BLaER1 (cell line): ENCODE data around the gene KRT74.
A peak's percentile ranks its signal among the peaks of the same experiment; 100 is the strongest.

ENCODE experiments used
- H3K27ac ChIP-seq: shearing (Covaris generic); formaldehyde crosslinking; 2 replicates; pipeline ENCODE4 v1.8.1; 2022
- H3K27me3 ChIP-seq: shearing (Covaris generic); formaldehyde crosslinking; 2 replicates; pipeline ENCODE4 v1.8.1; 2022
- H3K36me3 ChIP-seq: shearing (Covaris generic); formaldehyde crosslinking; 2 replicates; pipeline ENCODE4 v1.8.1; 2022
- H3K4me1 ChIP-seq: shearing (Covaris generic); formaldehyde crosslinking; 2 replicates; pipeline ENCODE4 v1.8.1; 2022
- H3K4me2 ChIP-seq: shearing (Covaris generic); formaldehyde crosslinking; 2 replicates; pipeline ENCODE4 v1.8.1; 2022
- H3K4me3 ChIP-seq: shearing (Covaris generic); formaldehyde crosslinking; 2 replicates; pipeline ENCODE4 v1.8.1; 2022
- H3K9ac ChIP-seq: shearing (Covaris generic); formaldehyde crosslinking; 2 replicates; pipeline ENCODE4 v1.8.1; 2022
- H3K9me3 ChIP-seq: shearing (Covaris generic); formaldehyde crosslinking; 2 replicates; pipeline ENCODE4 v1.8.1; 2022
- H4K20me1 ChIP-seq: shearing (Covaris generic); formaldehyde crosslinking; 2 replicates; pipeline ENCODE4 v1.8.1; 2022
- Cebpa-rat ChIP-seq: shearing (Covaris generic); IDR thresholded peaks from 2 replicates; pipeline ENCODE4 v1.8.1; 2022

KRT74 gene

DNA sequence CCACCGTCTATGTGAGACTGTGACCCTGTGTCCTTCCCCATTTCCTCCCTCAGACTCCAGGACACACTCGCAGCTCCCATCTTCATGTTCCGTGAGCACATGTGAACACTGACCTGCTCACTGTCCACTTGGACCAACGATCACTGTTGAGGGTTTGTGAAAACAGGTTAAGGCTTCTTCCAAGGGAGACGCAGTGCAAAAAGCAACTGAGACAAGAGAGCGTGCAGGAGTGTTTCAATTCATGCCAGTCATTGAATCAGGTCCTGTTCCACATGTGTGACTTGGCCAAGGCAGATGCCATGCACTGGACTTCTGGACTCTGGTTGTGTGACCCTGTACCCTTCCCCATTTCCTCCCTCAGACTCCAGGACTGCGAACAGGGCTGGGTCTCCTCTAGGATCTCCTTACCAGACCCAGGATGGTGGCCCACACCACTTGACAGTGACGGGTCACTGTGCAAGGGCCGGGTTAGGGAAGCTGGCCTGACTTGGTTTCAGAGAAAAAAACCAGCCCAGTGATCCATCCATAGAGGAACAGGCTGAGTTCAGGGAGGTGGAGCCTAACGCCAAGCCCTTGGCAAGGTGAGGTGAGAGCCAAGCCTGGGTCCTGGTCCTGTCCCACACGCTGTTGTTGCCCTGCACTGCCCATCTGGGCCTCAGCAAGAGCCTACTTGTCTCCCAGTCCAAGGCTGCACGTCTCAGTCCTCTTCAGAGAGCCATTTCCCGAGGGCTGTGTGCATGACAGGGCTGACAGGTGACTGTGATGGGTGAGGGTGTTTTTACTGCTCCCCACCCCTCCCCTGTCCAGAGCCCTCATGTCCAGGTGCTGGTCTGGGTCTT, 47.8 kb downstream of the KRT74 start:
- Histone ChIP-seq H3K9ac (no peak overlapping the region), H3K36me3 (no peaks in the 10 kb centered on the region), H3K4me1 (peaks cover 19% of the 10 kb centered on the region), H3K4me3 (no peak overlapping the region), H3K9me3 (no peaks in the 10 kb centered on the region), H3K27ac (no peak overlapping the region), H4K20me1 (no peaks in the 10 kb centered on the region), H3K4me2 (peak overlapping the region; percentile 7; the same call in 1 of the 2 replicates), H3K27me3 (no peaks in the 10 kb centered on the region)
- no peak for TF ChIP-seq Cebpa-rat

DNA sequence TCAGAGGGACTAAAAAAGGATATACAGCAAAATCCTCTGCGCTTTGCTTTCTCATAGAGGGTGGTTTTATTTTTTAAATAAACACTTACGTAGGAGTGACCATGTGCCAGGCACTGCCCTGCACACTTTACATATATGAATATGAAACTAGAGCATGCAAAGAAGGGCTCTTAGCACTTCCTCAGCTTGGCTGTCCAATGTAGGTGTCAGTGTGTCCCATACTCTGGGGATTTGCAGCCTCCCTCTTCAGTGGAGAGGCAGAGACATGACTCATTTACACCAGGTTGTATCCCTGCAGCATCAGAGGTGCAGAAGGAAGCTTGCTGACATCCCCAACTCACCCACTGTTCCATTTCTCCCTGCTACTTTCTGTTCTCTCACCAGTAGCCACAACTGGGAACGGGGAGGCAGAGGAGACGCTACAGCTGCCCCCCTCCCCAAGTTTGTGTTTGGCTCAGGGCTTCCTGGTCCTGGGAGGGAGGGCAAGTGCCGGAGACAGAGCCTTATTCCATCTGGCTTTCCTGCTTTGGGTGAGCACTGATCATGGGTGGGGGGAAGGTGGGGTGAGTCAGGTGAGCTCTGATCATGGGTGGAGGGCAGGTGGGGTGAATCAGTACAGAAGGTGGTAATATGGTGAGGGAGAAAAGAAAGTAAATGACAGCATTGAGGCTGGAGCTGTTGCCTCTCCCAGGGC, 48.6 kb downstream of the KRT74 start:
- Histone ChIP-seq H3K27ac (no peak overlapping the region), H3K4me3 (no peak overlapping the region), H3K4me1 (peaks cover 14% of the 10 kb centered on the region), H4K20me1 (no peaks in the 10 kb centered on the region), H3K9me3 (no peaks in the 10 kb centered on the region), H3K36me3 (no peaks in the 10 kb centered on the region), H3K27me3 (no peaks in the 10 kb centered on the region), H3K9ac (no peak overlapping the region), H3K4me2 (no peak overlapping the region)
- TF ChIP-seq Cebpa-rat: no peak

DNA sequence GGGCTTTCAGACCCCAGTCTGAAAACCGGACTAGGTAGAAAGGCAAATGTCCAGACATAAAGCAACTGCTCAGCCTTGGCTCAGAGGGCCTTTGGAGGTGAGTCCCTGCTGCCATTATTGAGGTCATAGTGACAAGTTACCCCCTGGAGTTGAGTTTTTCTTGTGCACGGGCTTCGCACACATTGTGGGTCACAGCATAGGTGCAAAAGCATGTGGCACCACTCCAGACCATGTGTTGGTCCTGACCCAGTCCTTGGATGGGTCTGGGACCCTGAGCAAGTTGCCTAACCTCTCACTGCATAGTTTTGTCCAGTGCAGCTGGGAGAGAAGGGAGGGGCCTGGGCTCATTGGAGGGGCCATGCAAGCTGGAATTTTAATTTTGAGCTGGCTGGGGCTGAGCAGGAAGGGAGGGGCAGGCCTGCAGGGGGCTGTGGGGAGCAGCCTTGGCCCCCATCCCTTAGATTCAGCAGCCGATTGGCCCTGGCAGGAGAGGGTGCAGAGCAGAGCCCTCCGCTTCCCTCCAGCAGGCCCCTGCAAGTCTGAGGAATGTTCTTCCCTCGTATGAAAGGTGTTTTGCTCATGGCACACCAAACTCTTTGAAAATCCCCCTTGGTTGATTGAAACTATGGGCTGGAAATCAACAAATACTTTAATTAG, 49.3 kb downstream of the KRT74 start:
- Histone ChIP-seq H3K4me2 (no peak overlapping the region), H3K36me3 (no peaks in the 10 kb centered on the region), H3K4me3 (no peak overlapping the region), H4K20me1 (no peaks in the 10 kb centered on the region), H3K27ac (no peak overlapping the region), H3K9me3 (no peaks in the 10 kb centered on the region), H3K27me3 (no peaks in the 10 kb centered on the region), H3K4me1 (peaks cover 14% of the 10 kb centered on the region), H3K9ac (no peak overlapping the region)
- no peak for TF ChIP-seq Cebpa-rat

DNA sequence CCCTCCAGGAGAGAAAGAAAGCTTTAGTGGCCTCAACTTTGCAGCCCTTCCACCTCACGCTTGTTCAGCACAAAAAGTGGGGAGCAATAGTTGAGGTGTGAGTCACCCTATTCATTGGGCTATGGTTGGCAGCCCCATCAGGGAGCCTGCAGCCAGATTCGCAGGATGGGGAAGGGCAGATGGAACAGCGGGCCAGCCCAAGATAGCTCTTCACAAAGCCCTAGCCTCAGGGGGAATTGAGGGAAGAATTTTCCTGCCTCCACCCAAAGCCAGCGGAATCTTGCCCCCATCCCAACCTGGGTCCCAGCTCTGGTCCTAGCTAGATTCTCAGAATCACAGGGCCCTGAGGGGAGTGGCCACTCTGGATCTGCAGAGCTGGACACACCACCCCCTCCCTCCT, 49.8 kb downstream of the KRT74 start:
- no peak overlapping the region for H3K27ac ChIP-seq
- TF ChIP-seq Cebpa-rat: no peak
- H3K9ac ChIP-seq: no peak overlapping the region
- H3K4me2 ChIP-seq: no peak overlapping the region
- no peaks in the 10 kb centered on the region for H3K27me3 ChIP-seq
- no peak overlapping the region for H3K4me3 ChIP-seq
- H3K9me3 ChIP-seq: no peaks in the 10 kb centered on the region
- no peaks in the 10 kb centered on the region for H4K20me1 ChIP-seq
- no peaks in the 10 kb centered on the region for H3K36me3 ChIP-seq
- H3K4me1 ChIP-seq: peaks cover 14% of the 10 kb centered on the region

DNA sequence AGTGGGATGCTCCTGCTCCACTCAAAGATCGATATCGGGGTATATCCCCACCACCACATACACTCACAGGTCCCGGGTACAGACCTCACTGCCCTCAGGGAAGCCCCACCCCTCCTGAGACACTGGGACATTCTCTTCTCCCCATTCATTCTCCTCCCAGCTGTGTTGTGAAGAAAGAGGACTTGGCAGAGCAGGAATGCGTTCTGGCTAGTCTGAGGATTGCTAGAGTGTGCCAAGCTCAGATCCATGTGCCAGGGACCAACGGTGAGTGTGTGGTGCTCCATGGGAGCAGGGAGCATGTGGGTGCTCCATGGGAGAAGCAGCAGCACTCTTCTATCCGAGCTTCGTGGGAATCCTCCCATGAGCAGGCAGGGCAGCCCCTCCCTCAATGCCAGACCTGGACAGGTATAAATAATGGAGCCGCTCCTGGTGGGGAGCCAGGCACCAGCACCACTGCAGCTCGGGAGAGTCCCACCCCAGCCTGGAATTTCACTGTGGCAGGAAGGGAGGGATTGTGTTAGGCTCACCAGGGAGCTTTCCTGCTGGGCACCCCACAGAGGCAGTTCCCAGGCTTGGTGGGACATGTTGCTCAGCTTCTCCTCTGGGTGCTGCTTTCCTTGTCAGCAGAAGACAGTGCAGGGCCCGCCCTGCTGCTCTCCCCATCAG, 51.2 kb downstream of the KRT74 start:
- no peak overlapping the region for H3K9ac ChIP-seq

DNA sequence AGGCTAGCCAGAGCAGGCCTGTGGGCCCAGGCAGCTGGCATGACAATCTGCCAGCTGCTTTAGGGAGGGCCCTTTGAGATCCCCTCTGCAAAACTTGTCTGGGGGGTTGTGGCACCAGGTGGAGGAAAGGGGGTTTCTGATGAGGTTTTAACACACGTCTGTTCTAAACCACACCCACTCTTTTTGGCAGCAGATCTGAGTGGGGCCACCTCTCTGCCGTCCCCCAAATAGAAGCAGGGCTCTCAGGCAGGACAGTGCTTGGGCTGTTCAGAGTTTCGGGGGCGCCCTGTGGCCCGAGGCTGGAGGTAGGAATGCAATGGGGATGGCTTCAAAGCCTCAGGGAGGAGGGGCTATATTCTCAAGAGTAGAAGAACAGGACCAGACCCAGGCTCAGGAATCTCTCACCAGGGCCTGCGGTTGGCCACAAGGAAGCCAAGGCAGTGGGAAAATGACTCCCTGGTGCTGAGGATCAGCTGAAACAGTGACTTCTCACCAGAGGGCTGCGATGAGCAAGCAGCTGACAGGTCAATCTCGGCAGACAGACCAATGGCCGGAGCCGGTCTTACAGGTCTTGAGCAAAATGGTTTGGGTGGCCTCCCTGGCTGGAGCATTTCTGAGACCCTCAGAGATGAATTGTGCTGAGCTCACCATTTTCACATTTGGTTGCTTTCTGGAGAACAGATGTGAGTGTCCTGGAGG, 51.9 kb downstream of the KRT74 start:
- Histone ChIP-seq H3K9me3 (no peaks in the 10 kb centered on the region), H3K4me2 (no peak overlapping the region), H3K9ac (no peak overlapping the region), H4K20me1 (no peaks in the 10 kb centered on the region), H3K4me3 (no peak overlapping the region), H3K27me3 (no peaks in the 10 kb centered on the region), H3K4me1 (peaks cover 2% of the 10 kb centered on the region; the same call in 1 of the 2 replicates), H3K36me3 (no peaks in the 10 kb centered on the region), H3K27ac (no peak overlapping the region)
- no peak for TF ChIP-seq Cebpa-rat

More for the DNA sequence above, 51.2 kb downstream of the KRT74 start:
- Histone ChIP-seq H3K4me1 (peaks cover 9% of the 10 kb centered on the region), H3K27ac (no peak overlapping the region), H3K4me2 (no peak overlapping the region), H3K4me3 (no peak overlapping the region), H3K27me3 (no peaks in the 10 kb centered on the region), H4K20me1 (no peaks in the 10 kb centered on the region), H3K9me3 (no peaks in the 10 kb centered on the region), H3K36me3 (no peaks in the 10 kb centered on the region)
- no peak for TF ChIP-seq Cebpa-rat

DNA sequence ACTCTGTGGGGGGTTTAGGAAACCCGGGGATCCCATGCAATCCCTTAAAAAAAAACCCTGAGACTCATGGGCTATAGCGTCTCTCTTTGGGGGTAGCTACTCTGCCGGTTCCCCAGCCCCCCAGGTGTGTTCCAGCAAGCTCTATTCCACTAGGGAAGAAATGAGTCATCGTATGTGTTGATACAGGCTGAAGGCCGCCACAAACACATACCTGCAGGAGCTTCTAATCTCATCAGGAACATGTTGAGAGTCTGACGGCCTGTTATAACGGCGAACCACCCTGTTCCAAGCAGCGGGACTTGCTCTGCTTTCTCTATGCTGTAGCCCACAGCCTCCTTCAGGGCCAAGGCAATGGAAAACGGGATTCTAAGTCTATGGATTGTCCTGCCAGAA, 52.5 kb downstream of the KRT74 start:
- no peak for TF ChIP-seq Cebpa-rat
- no peaks in the 10 kb centered on the region for H3K36me3 ChIP-seq
- H4K20me1 ChIP-seq: no peaks in the 10 kb centered on the region
- H3K4me1 ChIP-seq: no peaks in the 10 kb centered on the region; the same call in 1 of the 2 replicates
- H3K4me3 ChIP-seq: no peak overlapping the region
- H3K27ac ChIP-seq: no peak overlapping the region
- no peak overlapping the region for H3K4me2 ChIP-seq
- H3K9ac ChIP-seq: no peak overlapping the region
- H3K27me3 ChIP-seq: no peaks in the 10 kb centered on the region
- no peaks in the 10 kb centered on the region for H3K9me3 ChIP-seq

DNA sequence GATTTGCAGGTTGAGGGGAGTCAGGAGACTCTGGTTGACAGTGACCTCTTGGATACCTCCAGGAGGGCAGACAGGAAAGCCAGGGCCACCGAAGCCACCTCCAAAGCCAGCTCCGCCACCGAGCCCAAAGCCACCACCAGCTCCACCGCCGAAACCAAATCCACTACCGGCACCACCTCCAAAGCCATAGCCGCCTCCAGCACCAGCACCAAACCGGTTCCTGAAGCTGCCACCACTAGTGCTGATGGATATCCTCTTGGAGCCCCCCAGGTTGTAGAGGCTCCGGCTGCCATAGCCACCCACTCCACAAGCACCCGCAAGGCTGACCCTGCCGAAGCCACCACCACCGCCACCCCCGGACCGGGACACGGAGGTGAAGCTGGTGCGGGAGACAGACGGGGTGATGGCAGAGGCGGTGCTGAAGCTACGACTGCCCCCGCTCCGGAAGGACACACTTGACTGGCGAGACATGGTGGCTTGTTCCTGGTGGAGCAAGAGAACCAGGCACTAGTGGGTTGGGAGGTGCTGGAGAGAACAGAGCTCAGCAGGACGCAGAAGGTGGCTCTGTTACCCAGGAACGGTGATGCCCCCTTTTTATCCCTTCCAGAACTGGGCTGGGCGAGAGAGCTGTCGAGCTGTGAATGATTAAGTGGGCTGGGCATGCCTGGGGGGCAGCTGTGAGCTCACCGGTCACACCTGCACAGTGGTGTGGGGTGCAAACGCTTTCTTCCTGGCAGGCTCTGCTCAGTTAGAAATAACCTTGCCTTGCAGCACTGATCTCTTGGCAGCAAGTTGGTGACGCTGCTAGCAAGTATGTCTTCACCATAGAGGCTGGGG, 53.6 kb downstream of the KRT74 start, which contains the start of gene KRT5:
Gene KRT5, minus strand, starts transcription at position 569 of the 837 bp plus-strand sequence. Its CDS starts 98 bp downstream, at position 471.
- Histone ChIP-seq H3K27me3 (no peaks in the 10 kb centered on the region), H4K20me1 (no peaks in the 10 kb centered on the region), H3K36me3 (no peaks in the 10 kb centered on the region), H3K4me2 (no peak within 1 kb of the TSS), H3K4me3 (no peak within 1 kb of the TSS), H3K27ac (no peak within 1 kb of the TSS), H3K4me1 (no peaks in the 10 kb centered on the region), H3K9ac (no peak within 1 kb of the TSS), H3K9me3 (no peaks in the 10 kb centered on the region)
- no peak for TF ChIP-seq Cebpa-rat

DNA sequence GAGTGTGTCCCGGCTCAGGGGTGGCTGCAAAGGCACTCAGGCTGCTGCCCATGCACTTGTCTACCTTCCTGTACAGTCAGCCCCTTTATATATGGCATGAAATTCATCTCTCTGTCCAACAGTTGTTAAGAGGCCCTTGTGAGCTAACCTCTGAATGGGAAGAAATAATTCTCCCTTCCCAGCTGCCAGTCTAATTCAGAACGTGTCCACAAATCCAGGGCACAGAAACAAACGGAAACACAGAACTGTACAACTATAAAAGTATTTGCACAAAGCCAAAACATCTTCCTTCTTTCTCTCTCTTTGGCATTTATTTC, 54.3 kb downstream of the KRT74 start:
- Histone ChIP-seq H3K4me1 (no peaks in the 10 kb centered on the region), H3K4me2 (no peak overlapping the region), H3K9ac (no peak overlapping the region), H3K36me3 (no peaks in the 10 kb centered on the region), H3K4me3 (no peak overlapping the region), H3K27ac (no peak overlapping the region), H3K27me3 (no peaks in the 10 kb centered on the region), H4K20me1 (no peaks in the 10 kb centered on the region), H3K9me3 (no peaks in the 10 kb centered on the region)
- no peak for TF ChIP-seq Cebpa-rat
